ENCODE data around the gene CXCR3. TPM values are rescaled to one million over a fixed set of nuclear protein-coding genes. Genes with fewer than 3 reads are reported as not detected.
"Not testable (repeated sequence)": the region's sequence is repeated elsewhere in the genome, so short reads cannot be mapped to it uniquely, and the experiment has no call there.

The CXCR3 gene
- polyA plus RNA-seq, 1 donor (not counting 4 experiments of a cell fraction or from before 2014, with no cell fraction given), result not detected

GRCh38 chrX:71577682-71578081 is 40.6 kb downstream of the CXCR3 start:
- Histone ChIP-seq H3K4me1 (ENCODE audit: control insufficient read depth, extremely low read depth, insufficient read depth, low read length) (no peaks in the 10 kb centered on the region), H3K4me2 (ENCODE audit: control insufficient read depth, extremely low read depth, insufficient read depth, low read depth, low read length) (no peak overlapping the region), H3K27ac (ENCODE audit: control insufficient read depth, insufficient read depth, low read length) (no peak overlapping the region), H3K36me3 (ENCODE audit: control insufficient read depth in 2 of 2, extremely low read depth in 1 of 2, insufficient read depth in 2 of 2, low read length in 2 of 2) (peaks cover 0 to 1% of the 10 kb centered on the region in 2 experiments), H3K9me3 (ENCODE audit: control insufficient read depth, low read depth, low read length) (no peaks in the 10 kb centered on the region), H3K9me1 (ENCODE audit: control insufficient read depth, extremely low read depth, insufficient read depth, low read length) (no peaks in the 10 kb centered on the region), H3K9ac (ENCODE audit: control insufficient read depth, extremely low read depth, insufficient read depth, low read length) (no peak overlapping the region), H3K27me3 (ENCODE audit: control insufficient read depth, extremely low read depth, insufficient read depth, low read length) (no peaks in the 10 kb centered on the region), H2AFZ (ENCODE audit: control insufficient read depth, low read length) (no peak overlapping the region), H3K4me3 (ENCODE audit: control insufficient read depth in 2 of 3, extremely low read depth in 1 of 3, insufficient read depth in 2 of 3, low read depth in 1 of 3, low read length in 3 of 3) (no peak overlapping the region), H3K79me2 (ENCODE audit: control insufficient read depth, insufficient read depth, low read length) (no peaks in the 10 kb centered on the region), H4K20me1 (ENCODE audit: control insufficient read depth, extremely low read depth, insufficient read depth, low read length) (no peaks in the 10 kb centered on the region)
- FAIRE-seq, result no peak
- TF ChIP-seq CTCF (optimal IDR thresholded peaks at IDR 0.05 in 1 of 3, IDR thresholded peaks at IDR 0.05 in 1 of 3, conservative IDR thresholded peaks at IDR 0.05 in 1 of 3; ENCODE audit: extremely low read depth in 1 of 3, insufficient read depth in 2 of 3, low read length in 3 of 3) (no peak), EZH2 (IDR thresholded peaks at IDR 0.05; ENCODE audit: low read length) (no peak)
- dilution Hi-C loops (cut with MboI; ENCODE audit: extremely low pct_ligation_motif_present, low sequenced_read_pairs), result no loop called here
- DNase-seq (ENCODE audit: low read depth, low spot score), result no peak

- Histone ChIP-seq H3K27me3 (ENCODE audit: control insufficient read depth, extremely low read depth, insufficient read depth, low read length) (no peaks in the 10 kb centered on the region), H2AFZ (ENCODE audit: control insufficient read depth, low read length) (no peak overlapping the region), H3K4me2 (ENCODE audit: control insufficient read depth, extremely low read depth, insufficient read depth, low read depth, low read length) (no peak overlapping the region), H3K36me3 (ENCODE audit: control insufficient read depth in 2 of 2, extremely low read depth in 1 of 2, insufficient read depth in 2 of 2, low read length in 2 of 2) (peaks cover 0 to 1% of the 10 kb centered on the region in 2 experiments), H3K4me3 (ENCODE audit: control insufficient read depth in 2 of 3, extremely low read depth in 1 of 3, insufficient read depth in 2 of 3, low read depth in 1 of 3, low read length in 3 of 3) (no peak overlapping the region), H3K9ac (ENCODE audit: control insufficient read depth, extremely low read depth, insufficient read depth, low read length) (no peak overlapping the region), H3K27ac (ENCODE audit: control insufficient read depth, insufficient read depth, low read length) (no peak overlapping the region), H4K20me1 (ENCODE audit: control insufficient read depth, extremely low read depth, insufficient read depth, low read length) (no peaks in the 10 kb centered on the region), H3K79me2 (ENCODE audit: control insufficient read depth, insufficient read depth, low read length) (no peaks in the 10 kb centered on the region), H3K9me3 (ENCODE audit: control insufficient read depth, low read depth, low read length) (no peaks in the 10 kb centered on the region), H3K4me1 (ENCODE audit: control insufficient read depth, extremely low read depth, insufficient read depth, low read length) (no peaks in the 10 kb centered on the region), H3K9me1 (ENCODE audit: control insufficient read depth, extremely low read depth, insufficient read depth, low read length) (no peaks in the 10 kb centered on the region)
- dilution Hi-C loops (cut with MboI; ENCODE audit: extremely low pct_ligation_motif_present, low sequenced_read_pairs), result no loop called here
- no peak for TF ChIP-seq CTCF (optimal IDR thresholded peaks at IDR 0.05 in 1 of 3, IDR thresholded peaks at IDR 0.05 in 1 of 3, conservative IDR thresholded peaks at IDR 0.05 in 1 of 3; ENCODE audit: extremely low read depth in 1 of 3, insufficient read depth in 2 of 3, low read length in 3 of 3)
- no peak for TF ChIP-seq EZH2 (IDR thresholded peaks at IDR 0.05; ENCODE audit: low read length)
- FAIRE-seq, result no peak
- no peak for DNase-seq (ENCODE audit: low read depth, low spot score)
Observed at GRCh38 chrX:71573590-71573989, 44.7 kb downstream of the CXCR3 start.

GRCh38 chrX:71571390-71571789 is 46.9 kb downstream of the CXCR3 start:
- H3K27me3 ChIP-seq (ENCODE audit: control insufficient read depth, extremely low read depth, insufficient read depth, low read length); H3K9ac ChIP-seq (ENCODE audit: control insufficient read depth, extremely low read depth, insufficient read depth, low read length); H3K9me3 ChIP-seq (ENCODE audit: control insufficient read depth, low read depth, low read length); H3K36me3 ChIP-seq (ENCODE audit: control insufficient read depth in 2 of 2, extremely low read depth in 1 of 2, insufficient read depth in 2 of 2, low read length in 2 of 2); DNase-seq (ENCODE audit: low read depth, low spot score); H4K20me1 ChIP-seq (ENCODE audit: control insufficient read depth, extremely low read depth, insufficient read depth, low read length); H3K4me2 ChIP-seq (ENCODE audit: control insufficient read depth, extremely low read depth, insufficient read depth, low read depth, low read length); FAIRE-seq; H3K9me1 ChIP-seq (ENCODE audit: control insufficient read depth, extremely low read depth, insufficient read depth, low read length); H3K27ac ChIP-seq (ENCODE audit: control insufficient read depth, insufficient read depth, low read length); H3K4me3 ChIP-seq (ENCODE audit: control insufficient read depth in 2 of 3, extremely low read depth in 1 of 3, insufficient read depth in 2 of 3, low read depth in 1 of 3, low read length in 3 of 3); H3K4me1 ChIP-seq (ENCODE audit: control insufficient read depth, extremely low read depth, insufficient read depth, low read length); H2AFZ ChIP-seq (ENCODE audit: control insufficient read depth, low read length); H3K79me2 ChIP-seq (ENCODE audit: control insufficient read depth, insufficient read depth, low read length); dilution Hi-C loops (cut with MboI; ENCODE audit: extremely low pct_ligation_motif_present, low sequenced_read_pairs): not testable (repeated sequence)

Data from keratinocyte (primary cell).